PFSK-1 (cell line): ENCODE results near the gene TENT4A.

Source experiments
- FOXP2 ChIP-seq: optimal IDR thresholded peaks from 2 replicates; pipeline ENCODE3; 2011; ENCODE audit warnings: borderline replicate concordance, control low read depth, inconsistent platforms; ENCODE audit not compliant: insufficient read depth; ENCODE audit errors: extremely low read length, extremely low read depth
- POLR2AphosphoS5 ChIP-seq: IDR thresholded peaks from 2 replicates; pipeline ENCODE4 v1.6.1; 2012; ENCODE audit warnings: low read depth, mild to moderate bottlenecking, control low read depth, low read length, moderate library complexity
- REST ChIP-seq, 2 experiments: IDR thresholded peaks; 2 replicates each; pipeline versions ENCODE4 v1.6.1 to v1.8.0; 2011 to 2012; ENCODE audit warnings: low read depth in 2 of 2, low read length in 2 of 2, control low read depth in 1 of 2, inconsistent platforms in 1 of 2, mild to moderate bottlenecking in 1 of 2, moderate library complexity in 1 of 2; ENCODE audit not compliant: insufficient read depth in 1 of 2
- TAF1 ChIP-seq: IDR thresholded peaks from 2 replicates; pipeline ENCODE4 v1.6.1; 2012; ENCODE audit warnings: low read length, control low read depth, borderline replicate concordance; ENCODE audit not compliant: insufficient read depth

DNA sequence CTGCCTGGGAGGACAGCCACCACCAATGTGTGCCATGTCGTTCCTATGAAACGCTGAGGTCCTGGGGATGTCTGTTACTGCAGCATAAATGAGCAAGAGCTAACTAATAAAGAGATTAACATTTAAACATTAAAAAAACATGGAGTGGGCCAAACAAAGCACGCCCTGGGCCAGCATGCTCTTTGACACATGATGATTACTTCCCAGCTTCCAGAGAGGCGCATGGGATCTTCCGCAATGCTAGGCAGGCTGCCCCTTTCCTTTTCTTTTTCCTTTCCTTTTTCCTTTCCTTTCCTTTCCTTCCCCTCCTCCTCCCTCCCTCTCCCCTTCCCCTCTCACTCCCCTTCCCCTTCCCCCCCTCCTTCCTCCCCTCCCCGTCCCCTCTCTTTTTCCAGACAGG lies 10.6 kb upstream of the TENT4A start:
- TF ChIP-seq REST (IDR thresholded peaks at IDR 0.05; ENCODE audit: insufficient read depth in 1 of 2, low read depth in 2 of 2, low read length in 2 of 2) (no peak), TAF1 (no peak), FOXP2 (no peak), POLR2AphosphoS5 (no peak)
